ELR (cell line): ENCODE data around the gene OR10H5.

ENCODE experiments used
- DNase-seq: peaks from one replicate; pipeline ENCODE4 v3.0.0-alpha.2; 2015; ENCODE audit warnings: low read depth

The OR10H5 gene

DNA sequence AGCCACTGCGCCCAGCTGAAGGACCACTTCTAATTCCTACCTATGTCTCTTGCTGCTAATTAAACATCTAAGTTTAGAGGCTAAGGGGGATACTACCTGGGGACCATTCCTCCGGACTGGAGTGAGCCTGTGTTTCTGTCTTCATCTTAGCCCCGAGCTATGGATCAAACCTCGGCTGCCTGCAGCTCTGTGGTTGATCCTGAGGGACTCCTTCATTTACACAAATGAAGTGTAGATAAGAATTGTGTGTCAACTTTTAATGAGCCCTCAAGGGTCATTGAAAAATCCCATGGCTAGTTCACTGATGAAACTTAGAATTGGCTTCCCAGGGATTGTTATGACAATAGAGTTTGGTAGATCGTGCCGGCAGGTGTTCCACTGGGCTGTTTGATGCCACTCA lies 59.5 kb downstream of the OR10H5 start:
- no peak for DNase-seq

DNA sequence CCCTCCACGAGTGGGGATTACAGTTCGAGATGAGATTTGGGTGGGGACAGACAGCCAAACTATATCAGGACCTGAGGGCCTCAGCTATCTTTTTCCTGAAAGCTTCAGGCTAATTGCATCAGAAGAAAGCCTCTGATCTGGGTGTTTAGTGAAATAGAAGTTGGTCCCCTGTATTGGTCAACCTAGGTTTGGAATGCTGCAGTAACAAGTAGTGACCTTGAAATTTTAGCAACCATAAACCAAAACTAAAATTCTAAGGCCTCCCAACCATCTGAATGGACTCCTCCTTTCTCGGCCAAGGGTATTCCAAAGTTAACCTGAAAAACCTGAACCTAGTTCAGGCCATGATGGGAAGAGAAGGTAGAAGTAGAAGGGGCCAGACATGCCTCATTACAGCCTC lies 62.9 kb downstream of the OR10H5 start:
- no peak for DNase-seq
